CD4-positive, alpha-beta T cell treated with Interleukin-6 for 4 hours (primary cell): Measurements from ENCODE around the gene ANTXRL.
"Not testable (repeated sequence)": the region's sequence is repeated elsewhere in the genome, so short reads cannot be mapped to it uniquely, and the experiment has no call there.

ENCODE experiments used
- DNase-seq: peaks from one replicate; pipeline ENCODE4 v3.0.0-alpha.2; 2020; ENCODE audit warnings: mixed read lengths

Gene ANTXRL

DNA sequence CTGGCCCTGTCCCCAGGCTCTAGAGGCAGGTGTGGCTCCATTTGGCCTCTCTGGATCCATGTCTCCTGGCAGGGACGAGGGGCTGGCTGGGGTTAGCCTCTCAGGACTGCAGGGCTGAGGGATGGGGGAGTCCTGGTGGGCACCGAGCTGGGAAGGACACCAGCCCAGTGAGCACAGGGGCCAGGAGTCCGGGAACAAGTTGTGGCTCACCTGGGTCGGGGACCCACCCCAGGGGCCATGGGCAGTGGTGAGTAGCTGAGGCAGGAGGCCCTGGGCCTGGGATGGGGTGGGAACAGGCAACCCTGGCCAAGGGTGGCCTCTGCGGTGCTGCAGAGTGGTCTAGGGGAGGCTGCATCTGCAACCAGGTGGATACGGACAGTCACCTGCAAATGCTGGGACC is 24.1 kb downstream of the ANTXRL start:
- no peak for DNase-seq

DNA sequence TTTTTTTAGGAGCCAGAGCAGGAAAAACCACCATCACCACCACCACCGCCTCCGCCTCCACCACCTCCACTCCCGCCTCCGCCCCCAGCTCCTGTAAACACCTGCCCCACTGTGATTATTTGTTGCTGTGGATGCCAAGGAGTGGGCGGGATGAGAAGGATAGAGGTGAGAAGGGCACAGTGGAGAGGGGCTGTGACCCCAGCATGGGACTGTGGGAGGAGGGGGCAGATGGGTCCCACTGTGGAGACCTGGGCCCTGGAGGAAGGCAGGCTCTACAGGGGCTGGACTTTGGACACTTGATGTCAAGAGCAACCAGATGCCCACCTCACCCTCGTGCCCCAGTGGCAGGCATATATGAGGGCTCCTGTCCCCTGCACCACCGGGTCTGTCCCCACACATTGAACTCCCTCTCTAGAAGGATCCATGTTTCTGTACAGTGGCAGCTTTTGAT is 24.7 kb downstream of the ANTXRL start:
- DNase-seq, result no peak

DNA sequence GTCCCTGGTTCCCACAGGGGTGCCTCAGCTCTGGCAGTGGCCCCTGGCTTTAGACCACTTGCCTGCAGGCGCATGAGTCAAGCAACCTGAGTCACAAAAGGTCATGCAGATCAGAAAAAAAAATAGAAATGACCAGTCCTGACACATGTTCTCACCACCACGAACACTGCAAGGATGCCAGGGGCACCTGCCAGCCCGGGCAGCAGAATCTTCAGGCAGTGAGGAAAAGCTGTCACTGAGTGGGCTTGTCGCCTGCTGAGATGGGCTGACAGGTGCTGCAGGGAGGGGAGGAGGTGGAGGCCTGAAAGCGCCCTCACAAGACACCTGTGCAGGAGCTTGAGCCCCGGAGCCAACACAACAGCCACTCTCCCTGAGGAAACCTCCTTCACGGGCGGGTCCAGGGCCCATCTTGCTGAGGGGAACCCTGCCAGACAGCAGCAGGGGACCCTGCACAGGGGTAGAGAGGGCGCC is 25.2 kb downstream of the ANTXRL start:
- not testable (repeated sequence) for DNase-seq

DNA sequence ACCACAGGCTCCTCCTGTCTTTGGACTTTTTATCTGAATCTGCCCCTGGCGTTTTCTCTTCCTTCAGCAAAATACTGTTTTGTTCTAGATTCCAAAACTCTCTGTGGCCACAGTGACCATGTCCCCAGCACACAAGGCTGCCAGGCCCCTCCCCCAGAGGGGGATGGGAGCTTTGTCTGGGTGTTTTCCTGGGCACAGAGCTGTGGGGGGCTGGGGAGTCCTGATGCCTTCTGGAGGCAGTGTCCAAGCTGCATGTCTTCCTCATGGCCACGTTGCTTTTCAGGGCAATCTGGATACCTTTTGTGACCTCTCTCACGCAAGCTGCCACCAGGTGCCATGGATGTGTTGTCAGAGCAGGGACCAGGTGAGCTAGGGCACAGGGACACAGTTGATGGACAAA is 26.2 kb downstream of the ANTXRL start:
- DNase-seq, result no peak

DNA sequence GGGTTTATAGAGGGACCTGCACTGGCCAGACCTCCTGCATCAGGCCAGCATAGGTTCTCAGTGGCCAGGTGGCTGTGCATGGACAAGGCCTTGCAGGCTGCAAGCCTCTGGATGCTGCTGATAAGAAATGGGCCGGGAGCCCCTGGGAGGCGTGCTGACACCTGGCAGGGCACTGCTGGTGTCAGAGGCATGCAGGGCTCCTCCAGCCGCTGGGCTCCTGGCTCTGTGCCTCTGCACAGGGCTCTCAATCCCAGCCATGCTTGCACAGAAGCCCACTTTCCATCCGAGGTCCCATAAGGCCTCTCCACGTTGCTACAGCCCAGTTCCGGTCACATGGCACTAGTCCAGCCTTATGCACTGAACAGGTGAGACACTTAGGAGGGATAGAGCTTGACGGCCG is 27.3 kb downstream of the ANTXRL start:
- DNase-seq, result no peak

DNA sequence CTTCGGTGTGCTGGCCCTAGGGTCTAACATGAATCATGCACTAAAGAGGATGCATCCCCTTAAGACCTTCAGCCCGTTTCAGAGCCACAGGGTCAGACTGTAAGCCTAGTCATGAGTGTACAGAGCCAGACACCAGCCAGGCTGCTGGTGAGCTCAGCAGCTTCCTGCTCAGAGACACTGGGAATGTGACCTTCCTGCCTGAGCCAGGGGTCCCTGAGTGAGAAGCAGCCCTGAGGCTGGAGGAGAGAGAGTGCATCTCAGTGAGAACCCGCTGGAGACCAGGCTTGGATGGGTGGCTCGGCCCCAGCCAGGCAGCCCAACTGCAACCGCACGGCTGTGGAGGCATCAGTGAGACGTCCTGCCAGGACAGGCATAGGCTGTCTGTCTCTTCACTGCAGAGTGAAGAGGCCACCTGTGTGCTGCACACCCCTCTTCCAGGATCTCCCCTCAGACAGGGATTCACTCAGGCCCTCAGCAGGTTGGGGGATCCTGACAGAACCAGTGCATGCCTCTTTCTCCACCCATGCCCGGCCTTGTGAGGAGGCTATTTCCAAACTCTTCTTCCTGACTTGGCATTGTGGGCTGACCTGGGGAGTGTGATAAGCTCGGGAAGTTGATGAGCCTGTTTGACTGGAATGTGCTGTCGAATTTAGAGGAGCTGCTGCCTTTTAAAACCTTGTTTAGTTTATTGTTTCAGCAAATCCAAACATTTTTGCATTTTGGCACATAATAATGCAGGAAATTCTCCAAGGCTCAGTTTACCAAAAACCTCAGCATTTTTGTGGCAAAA is 28.5 kb downstream of the ANTXRL start:
- DNase-seq, result not testable (repeated sequence)

DNA sequence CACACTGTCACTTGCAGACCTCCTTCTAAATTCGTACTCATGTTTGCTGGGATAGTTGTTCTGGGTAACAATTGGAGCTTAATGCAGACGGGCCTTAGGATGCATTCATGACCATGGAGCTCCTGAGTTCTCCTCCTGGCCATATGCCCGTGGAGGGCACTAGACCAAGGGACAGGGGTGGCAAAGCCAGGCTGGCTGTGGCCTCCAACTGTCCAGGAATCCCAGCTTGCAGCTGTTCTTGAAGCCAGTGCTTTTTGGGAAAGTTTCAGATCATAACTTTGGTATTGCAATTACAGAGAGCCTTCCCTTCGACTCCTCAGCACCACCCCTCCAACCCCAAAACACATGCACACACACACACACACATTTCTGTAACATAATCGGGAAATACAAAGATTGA is 30.6 kb downstream of the ANTXRL start:
- no peak for DNase-seq

DNA sequence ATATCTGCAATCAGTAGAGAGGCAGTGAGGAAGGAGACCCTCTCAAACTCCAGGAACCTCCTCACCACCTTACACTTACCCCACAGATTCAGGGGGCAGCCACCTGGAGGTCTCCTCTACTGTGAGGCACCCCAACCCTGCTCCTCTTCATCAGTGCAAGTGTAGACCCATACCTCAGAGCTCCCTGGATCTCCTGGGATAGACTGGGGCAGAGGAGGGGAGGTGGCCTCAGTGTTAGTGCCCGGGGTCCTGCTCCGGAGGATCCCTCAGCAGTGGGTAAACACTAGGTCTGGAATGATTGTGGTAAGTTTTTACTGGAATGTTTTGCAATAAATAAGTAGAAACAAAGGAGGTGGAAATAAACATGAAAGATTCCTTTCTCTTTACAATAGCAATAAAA is 31.1 kb downstream of the ANTXRL start:
- no peak for DNase-seq

DNA sequence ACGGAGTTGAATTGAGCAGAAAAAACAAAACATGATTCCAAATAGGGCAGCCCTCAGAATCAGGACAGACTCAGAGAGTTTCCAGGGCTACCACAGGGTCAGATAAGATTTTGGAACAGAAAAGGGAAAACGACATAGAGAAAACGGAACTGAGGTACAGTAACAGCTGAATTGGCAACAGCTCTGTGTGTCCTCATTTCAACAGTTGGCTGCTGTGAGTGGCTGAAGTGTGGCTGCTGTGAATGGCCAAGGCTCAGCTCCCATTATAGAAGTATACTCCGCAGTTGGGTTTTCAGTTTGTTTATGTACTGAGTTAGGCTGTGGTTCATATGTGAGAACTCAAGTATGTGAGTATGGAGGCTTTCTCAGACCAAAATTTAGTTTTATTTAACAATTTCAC is 32.0 kb downstream of the ANTXRL start:
- DNase-seq, result no peak

DNA sequence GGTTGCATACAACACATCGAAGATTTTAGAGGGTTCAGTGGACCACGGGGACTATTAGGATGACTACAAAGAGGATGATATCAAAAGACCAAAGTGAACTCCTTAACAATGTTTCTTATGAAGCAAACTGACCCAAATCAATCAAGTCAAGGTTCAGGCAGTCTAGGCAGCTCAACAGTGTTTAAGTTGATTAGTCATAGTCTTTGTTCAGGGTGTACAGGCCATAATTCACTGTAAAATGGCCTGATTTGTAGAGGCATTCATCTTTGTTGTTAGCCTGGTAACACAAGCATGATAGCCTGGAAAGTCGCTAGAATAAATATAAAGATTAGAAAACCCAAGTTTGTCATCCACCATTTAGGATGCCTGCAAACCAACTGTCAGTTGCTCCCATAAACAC is 32.6 kb downstream of the ANTXRL start:
- no peak for DNase-seq

DNA sequence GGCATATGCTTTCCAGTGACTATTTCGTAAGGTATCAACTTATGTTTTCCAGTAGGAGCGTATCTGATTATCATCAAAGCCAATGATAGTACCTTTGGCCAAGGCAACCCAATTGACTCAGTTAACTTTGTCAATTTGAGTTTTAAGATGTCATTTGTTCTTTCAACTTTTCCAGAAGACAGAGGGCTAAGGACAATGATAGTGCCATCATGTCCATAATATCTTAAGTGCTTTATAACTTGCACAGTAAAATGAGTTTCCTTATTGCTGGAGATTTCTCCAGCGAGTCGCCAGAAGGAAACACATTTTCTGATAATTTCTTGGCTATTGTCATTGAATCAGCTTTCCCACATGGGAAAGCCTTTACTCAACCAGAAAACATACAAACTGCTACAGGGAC is 35.0 kb downstream of the ANTXRL start:
- no peak for DNase-seq

DNA sequence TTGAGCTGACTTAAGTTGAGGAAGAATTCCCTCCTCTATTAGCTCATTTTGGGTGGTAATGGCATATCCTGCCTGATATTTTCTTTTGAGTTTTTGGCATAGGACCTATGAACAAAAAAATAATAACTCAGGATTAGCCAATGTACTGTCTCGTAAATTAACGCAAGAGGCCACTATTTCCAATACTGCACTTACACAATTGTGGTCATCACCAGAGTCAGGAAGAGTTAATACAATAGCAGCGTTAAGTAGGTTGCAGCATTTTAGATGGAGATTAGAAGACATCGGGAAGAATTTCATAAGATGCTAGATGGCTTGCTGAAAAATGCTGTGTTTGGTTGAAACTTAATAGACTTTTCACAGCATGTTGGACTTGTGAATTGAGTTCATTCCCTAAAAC is 36.4 kb downstream of the ANTXRL start:
- no peak for DNase-seq

DNA sequence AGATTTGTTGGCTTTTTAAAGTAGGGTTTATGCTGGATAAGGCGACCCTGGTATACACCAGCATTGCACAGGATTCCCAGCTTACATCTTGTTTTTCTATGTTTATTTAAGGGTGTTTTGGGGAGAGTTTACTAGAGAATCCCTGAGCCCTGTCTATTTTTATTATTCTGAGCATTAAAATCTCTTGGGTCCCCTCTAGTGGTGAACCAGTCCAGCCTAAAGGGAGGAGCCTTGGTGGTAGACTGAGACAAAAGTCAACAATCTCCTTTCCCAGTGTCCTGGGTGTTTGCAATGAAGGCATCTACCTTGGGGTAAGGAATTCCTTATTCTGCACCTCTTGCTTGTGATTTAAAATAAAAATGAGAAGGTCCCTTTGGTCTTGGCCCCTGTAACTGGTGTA is 38.2 kb downstream of the ANTXRL start:
- peak; percentile 7 for DNase-seq

DNA sequence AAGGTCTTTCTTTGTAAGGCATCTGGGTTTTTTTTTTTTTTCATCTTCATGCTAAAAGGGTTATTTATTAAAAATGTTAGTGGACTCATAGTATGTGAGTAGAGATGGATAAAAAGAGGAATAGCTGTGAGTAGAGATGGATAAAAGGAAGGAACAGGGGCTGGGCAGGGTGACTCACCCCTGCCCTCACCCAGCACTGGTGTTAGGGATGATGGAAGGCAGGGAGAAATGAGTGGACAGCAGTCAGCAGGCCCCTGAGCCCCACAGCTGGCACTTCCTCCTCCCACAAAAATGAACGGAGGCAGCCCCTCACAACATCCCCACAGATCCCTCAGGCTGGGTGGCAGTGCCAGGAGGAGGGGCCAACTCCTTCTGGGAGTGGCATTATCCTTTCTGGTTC is 39.3 kb downstream of the ANTXRL start:
- no peak for DNase-seq

DNA sequence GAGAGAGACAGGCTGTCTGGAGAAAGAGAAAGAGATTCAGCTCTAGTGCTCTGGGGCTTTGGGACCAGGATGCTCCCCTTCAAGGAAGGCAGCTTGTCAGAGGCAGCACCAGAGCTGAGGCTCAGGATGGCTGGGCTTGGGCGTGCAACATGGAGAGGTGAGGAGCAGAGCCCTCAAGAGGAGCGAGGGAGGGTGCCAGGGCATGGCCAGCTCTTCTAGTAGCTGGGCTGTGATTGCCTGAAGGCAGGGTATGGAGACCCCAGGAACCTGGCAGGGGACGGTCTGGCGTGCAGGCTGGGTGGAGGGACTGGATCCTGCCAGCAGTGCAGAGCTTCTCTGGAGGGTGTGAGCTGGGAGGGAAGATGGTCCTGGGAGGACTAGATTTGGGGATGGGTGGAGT is 40.2 kb downstream of the ANTXRL start:
- no peak for DNase-seq

DNA sequence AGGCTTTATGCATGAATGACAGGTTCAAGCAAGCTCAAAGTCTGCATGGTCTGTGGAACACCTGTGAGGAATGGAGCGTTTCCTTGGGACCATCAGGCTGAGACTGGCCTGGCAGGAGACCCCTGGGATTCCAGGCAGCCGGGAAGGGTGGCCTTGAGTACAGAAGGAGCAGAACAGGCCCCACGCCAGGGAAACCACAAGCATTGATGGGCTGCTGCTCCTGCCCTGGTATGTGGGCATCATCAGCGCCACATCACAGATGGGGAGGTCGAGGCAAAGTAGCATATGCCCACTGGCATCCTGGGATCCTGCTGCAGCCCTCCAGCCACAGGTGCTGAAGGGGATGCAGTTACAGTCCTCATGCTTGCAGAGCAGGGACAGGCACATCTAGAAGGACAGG is 40.9 kb downstream of the ANTXRL start:
- no peak for DNase-seq

DNA sequence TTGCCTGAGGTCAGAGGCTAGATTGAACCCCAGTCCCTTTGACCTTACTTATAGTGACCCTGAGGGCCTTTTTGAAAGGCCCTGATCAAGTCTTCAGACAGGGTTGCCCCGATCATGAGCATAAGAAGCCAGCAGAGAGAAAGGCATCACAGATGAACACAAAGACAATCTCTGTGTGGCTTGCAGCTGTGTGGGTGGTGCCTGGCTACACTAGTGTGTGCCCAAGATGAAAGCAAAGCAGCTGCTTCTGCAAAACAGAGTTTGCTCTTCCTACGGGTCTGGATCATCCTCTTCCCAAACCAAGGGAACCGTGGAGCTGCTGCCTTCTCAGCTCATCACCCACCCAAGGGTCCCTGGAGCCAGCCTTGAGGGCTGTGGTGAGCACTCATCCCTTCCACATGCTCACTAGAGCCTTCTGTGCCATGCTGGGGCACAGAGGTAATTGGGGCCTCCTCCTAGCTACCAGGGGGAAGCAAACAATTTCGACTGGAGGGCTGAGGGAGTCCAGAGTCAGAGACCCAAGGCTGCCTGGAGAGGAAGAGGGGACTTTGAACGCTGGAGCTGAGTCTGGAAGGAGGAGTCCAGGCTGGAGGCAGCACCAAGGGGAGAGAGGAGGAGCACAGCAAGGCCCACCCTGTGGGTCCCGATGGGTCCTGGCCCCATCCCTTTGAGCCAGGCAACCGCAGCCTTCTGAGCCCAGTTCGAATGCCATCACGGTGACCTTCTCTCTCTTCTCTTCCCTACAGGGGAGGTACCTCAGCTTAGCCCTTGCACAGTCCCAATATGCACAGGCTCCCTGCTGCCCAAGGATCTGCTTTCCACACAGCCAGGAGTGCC is 42.3 kb downstream of the ANTXRL start:
- DNase-seq, result no peak

DNA sequence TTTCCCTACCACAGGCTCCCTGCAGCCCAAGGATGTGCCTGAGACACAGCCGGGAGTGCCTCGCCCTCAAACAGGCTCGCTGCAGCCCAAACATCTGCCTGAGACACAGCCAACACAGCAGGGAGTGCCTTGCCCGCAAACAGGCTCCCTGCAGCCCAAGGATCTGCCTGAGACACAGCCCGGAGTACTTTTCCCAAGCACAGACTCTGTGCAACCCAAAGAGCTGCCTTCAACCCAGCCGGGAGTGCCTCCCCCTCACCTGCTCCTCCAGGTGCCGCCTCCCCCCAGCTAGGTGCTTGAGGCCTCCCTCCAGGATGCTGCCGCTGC is 42.9 kb downstream of the ANTXRL start:
- no peak for DNase-seq

DNA sequence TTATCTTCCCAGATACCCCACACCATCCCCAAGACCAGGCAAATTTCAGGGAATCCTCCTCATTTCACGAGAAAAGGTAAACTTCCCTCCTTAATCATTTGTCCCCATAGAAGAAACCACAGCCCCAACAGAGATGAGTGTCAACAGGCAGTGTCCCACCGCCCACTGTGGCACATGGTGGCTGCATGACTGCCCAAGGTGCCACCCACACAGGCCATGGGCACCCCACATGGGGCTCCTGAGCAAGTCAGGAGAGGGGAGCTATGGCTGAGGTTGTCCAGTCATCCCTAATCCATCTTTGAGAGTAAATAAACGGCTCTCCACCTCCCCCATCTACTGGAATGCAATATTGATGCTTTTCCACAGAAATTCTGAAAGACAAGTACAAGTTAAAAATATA is 44.1 kb downstream of the ANTXRL start:
- no peak for DNase-seq

DNA sequence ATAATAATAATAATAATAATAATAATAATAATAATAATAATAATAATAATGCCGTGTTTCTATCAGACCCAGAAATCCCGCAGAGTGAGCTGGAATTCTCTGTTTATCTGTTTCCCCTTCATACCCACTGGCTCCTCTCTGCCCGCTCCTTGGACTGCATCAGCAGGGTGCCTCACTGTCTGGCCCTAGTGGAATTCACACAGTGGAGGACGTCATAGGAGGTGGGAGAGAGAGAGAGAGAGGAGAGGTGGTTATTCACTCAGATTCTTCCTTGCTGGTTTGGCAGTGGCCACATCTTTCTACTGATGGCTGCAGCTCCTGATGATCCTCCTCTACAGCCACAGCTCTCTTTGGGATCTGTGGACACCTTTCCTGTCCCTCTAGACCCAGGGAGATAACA is 78.7 kb downstream of the ANTXRL start:
- not testable (repeated sequence) for DNase-seq

DNA sequence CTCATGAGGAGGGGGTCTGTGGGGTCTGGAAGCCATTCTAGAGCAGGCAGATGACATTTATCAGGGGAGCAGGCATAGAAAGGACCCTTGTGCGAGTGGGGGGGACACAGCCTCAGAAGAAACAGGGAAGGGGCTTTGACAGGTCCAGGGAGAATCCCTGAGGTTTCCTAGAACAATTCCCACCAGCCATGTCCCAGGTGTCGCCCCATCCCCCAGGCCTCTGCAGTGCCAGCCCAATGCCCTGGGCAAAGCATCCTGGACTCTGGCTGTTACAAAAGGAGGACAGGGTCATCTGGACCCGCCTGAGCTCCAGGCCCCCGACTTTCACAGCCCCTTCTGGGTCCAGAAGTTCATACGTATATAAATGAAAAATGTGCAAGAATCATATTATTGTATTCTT is 80.4 kb downstream of the ANTXRL start:
- not testable (repeated sequence) for DNase-seq

DNA sequence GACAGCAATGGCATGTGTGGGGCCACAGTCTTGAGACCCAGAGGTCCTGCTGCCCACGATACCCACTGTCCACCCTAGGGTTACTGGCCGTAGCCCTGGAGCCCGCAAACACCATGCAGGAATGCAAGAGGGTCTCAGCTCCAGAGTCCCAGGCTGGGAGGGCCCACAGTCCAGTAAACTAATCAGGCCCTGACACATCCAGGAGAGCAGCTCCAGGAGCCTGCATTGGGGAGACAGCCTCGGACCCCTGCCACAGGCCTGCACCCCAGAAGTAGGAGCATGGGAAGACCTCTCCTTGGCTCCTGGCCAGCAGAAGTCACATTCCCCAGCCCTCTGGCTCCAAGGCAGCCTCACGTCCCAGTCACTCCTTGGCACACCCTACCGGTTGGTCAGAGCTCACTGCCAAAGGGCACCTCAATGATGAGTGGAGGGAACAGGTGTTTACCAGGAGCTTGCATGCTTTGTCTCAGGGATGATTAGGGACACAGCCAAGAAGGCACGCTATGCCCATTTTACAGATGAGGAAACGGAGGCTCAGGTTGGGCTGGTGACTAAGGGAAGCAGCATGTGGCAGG is 81.0 kb downstream of the ANTXRL start:
- DNase-seq, result not testable (repeated sequence)

DNA sequence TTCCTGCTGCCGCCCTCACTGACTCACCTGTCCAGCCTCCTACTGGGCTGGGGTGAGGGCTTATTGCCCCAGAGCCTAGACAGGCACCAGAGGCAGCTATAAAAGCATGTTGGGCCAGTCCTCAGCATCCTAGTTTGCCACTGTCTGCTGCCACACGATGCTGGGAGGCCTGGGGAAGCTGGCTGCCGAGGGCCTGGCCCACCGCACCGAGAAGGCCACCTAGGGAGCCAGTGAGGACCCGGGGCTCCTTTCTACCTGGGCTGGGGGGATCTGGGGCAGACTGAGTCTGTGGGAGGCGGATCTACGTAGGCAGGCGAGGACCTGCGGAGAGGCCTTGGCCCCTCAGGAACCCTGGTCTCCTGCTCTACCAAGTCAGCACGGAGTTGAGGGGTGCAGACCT is 82.2 kb downstream of the ANTXRL start:
- DNase-seq, result not testable (repeated sequence)

DNA sequence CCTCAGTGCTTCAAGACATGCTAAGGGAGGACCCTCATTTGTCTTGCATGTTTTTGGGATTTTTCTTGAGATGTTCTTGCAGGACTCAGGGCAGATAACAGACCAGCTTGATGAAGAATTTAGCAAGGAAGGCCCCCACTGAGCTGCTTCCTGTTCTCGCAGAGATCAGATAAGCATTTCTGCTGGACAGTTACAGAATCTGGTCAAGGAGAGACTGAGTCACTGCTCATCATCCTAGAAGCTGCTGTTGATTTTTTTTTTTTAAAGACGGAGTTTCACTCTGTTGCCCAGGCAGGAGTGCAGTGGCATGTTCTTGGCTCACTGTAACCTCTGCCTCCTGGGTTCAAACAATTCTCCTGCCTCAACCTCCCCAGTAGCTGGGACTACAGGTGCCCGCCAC is 87.6 kb downstream of the ANTXRL start:
- not testable (repeated sequence) for DNase-seq
